IPS-20b (cell line): ENCODE data around the gene TC2N.

Source experiments
- H3K27ac ChIP-seq: one replicate; pipeline ENCODE4 v1.5.1; 2013; ENCODE audit warnings: low read length
- H3K27me3 ChIP-seq: 2 replicates; pipeline ENCODE4 v1.6.1; 2013; ENCODE audit warnings: mild to moderate bottlenecking, low read length, inconsistent platforms; ENCODE audit not compliant: insufficient read depth
- H3K36me3 ChIP-seq: 2 replicates; pipeline ENCODE4 v1.6.1; 2013; ENCODE audit warnings: low read depth, mild to moderate bottlenecking, inconsistent platforms, low read length, moderate library complexity; ENCODE audit not compliant: insufficient read depth
- H3K4me1 ChIP-seq: 2 replicates; pipeline ENCODE4 v1.6.1; 2013; ENCODE audit warnings: mild to moderate bottlenecking, control low read depth, inconsistent platforms, low read length, moderate library complexity; ENCODE audit not compliant: insufficient read depth
- H3K4me3 ChIP-seq: 2 replicates; pipeline ENCODE4 v1.5.1; 2013; ENCODE audit warnings: mild to moderate bottlenecking, low read length, inconsistent platforms
- H3K9ac ChIP-seq: 2 replicates; pipeline ENCODE4 v1.6.1; 2013; ENCODE audit warnings: low read depth, mild to moderate bottlenecking, inconsistent platforms, low read length, moderate library complexity
- H3K9me3 ChIP-seq: 2 replicates; pipeline ENCODE4 v1.6.1; 2013; ENCODE audit warnings: mild to moderate bottlenecking, low read depth, low read length, inconsistent platforms; ENCODE audit not compliant: insufficient read depth

Gene TC2N

DNA sequence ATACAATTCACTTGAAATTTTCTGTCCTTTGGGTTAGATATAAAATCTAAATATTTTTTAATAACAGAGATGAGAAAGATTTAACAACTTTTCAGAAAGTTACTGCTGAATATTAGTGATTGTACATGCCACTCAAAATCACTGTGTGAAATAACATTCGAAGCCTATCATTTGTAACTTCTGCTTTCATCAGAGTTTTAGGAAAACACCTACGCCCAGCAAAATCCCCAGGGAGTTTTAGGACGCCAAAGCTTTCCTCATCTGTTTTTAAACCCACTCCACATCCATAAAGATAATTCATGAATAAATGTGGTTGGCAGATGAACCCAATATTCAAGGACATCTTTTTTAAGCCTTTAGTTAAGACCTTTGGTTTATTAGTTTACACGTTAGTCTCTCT, 23.9 kb downstream of the TC2N start:
- Histone ChIP-seq H3K4me1 (no peaks in the 10 kb centered on the region), H3K9me3 (no peaks in the 10 kb centered on the region), H3K9ac (no peak overlapping the region), H3K4me3 (no peak overlapping the region), H3K27me3 (no peaks in the 10 kb centered on the region), H3K36me3 (no peaks in the 10 kb centered on the region), H3K27ac (no peak overlapping the region)

DNA sequence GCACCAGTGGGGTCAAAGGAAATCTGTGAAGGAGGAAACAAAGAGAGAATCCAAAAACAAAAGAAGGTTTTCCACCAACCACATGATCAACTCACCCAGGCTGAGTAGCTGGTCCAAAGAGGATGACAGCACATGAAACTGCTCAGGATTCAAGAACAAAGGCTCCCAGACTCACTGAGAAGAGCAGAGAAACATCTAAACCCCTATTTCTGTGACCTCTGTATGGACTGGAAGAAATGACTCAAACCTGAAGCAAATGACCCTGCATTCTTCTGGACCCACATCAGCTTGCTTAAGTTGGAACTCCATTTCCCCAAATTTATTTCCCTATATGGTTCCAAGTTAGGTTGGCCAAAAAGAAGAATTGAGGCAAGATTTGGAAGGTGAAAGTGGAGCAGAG, 26.3 kb downstream of the TC2N start:
- H3K27ac ChIP-seq = no peak overlapping the region
- H3K36me3 ChIP-seq = no peaks in the 10 kb centered on the region
- H3K4me3 ChIP-seq = no peak overlapping the region
- H3K4me1 ChIP-seq = peaks cover 3% of the 10 kb centered on the region; the same call in 1 of the 2 replicates
- no peaks in the 10 kb centered on the region for H3K9me3 ChIP-seq
- H3K9ac ChIP-seq = no peak overlapping the region
- H3K27me3 ChIP-seq = peaks cover 15% of the 10 kb centered on the region; the same call in 1 of the 2 replicates

DNA sequence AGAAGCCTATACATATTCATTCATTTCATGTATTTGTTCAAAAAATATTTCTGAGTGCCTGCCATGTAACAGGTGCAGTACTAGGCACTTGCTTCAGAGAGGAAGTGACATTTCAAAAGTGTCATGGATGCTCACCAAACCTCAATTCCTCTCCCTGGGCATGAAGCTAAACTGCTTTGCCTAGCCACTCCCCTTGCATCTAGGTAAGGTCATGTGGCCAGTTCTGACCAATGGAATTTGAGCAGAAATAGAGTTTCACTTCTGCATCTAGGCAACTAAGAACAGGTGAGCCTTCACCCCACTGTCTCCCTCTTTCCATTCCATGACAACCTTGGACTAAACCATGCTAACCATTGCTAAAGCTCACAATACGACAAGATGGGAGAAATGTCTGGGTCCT, 27.6 kb downstream of the TC2N start:
- Histone ChIP-seq H3K4me3 (no peak overlapping the region), H3K36me3 (no peaks in the 10 kb centered on the region), H3K9ac (no peak overlapping the region), H3K4me1 (peaks cover 4% of the 10 kb centered on the region; the same call in 1 of the 2 replicates), H3K27ac (no peak overlapping the region), H3K27me3 (peaks cover 28% of the 10 kb centered on the region), H3K9me3 (no peaks in the 10 kb centered on the region)

DNA sequence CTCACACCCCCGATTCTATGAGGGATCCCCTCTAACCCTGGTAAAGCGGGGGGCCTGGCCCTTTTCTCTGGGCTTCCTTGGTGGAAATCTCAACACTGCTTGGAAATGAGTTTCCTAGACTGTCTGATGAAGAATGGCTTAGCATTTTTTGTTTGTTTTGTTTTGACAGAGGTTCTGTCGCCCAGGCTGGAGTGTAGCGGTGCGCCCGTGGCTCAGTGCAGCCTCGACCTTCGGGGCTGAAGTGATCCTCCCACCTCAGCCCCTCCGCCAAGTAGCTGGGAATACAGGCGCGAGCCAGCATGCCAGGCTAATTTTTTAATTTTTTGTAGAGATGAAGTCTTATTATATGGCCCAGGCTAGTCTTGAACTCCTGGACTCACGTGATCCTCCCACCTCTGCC, 30.3 kb downstream of the TC2N start:
- peaks cover 37% of the 10 kb centered on the region for H3K27me3 ChIP-seq
- H3K9me3 ChIP-seq = no peaks in the 10 kb centered on the region
- peak overlapping the region; percentile 68 for H3K4me3 ChIP-seq
- H3K4me1 ChIP-seq = peaks cover 10% of the 10 kb centered on the region; the same call in 1 of the 2 replicates
- H3K27ac ChIP-seq = no peak overlapping the region
- peak overlapping the region; percentile 57; the same call in 1 of the 2 replicates for H3K9ac ChIP-seq
- no peaks in the 10 kb centered on the region for H3K36me3 ChIP-seq

DNA sequence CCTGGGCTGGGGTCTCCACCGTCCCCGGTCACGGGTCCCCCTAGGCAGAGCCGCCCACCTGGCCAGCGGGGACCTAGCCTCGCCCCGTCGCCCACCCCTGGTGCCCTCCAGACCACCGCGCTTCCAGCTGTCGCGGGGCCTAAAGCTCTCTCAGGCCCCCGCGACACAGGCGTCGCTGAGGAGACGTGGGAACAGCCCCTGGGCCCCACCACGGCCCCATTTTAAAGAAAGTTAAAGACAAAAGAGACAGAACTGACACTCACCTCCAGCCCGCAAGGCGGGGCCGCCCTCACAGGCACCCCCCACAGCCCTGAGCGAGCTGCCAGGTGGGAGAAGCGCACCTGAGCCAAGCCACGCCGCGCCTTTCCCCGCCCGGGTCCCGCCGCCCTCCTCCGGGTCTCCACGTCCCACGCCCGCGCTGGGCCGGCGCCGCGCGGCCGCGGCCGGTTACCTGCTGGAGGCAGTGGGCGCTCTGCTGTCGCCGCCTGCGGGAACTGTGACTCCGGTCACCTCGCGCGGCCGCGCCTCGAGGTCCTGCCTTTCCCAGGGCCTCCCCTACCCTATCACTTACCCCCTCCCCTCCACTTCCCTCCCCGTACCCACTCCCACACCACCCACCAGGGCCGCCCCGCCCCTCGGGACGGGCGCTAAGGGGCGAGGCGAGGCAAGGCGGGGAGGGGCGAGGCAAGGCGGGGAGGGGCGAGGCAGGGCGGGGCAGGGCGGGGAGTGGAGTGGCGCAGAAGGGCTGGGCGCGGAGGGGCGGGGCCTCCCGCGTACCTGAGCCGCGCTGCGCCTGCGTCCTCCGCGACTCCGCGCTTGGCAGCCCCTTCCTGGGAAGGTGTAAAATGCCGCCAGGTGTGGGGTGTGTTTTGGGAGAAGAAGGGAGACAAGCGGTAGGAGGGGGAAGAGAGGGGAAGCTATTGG, 31.2 kb downstream of the TC2N start:
- Histone ChIP-seq H3K27me3 (peaks cover 37% of the 10 kb centered on the region), H3K27ac (no peak overlapping the region), H3K9ac (peak overlapping the region; percentile 61; the same call in 1 of the 2 replicates), H3K9me3 (no peaks in the 10 kb centered on the region), H3K4me3 (peak overlapping the region; percentile 68), H3K36me3 (no peaks in the 10 kb centered on the region), H3K4me1 (peaks cover 15% of the 10 kb centered on the region; the same call in 1 of the 2 replicates)

DNA sequence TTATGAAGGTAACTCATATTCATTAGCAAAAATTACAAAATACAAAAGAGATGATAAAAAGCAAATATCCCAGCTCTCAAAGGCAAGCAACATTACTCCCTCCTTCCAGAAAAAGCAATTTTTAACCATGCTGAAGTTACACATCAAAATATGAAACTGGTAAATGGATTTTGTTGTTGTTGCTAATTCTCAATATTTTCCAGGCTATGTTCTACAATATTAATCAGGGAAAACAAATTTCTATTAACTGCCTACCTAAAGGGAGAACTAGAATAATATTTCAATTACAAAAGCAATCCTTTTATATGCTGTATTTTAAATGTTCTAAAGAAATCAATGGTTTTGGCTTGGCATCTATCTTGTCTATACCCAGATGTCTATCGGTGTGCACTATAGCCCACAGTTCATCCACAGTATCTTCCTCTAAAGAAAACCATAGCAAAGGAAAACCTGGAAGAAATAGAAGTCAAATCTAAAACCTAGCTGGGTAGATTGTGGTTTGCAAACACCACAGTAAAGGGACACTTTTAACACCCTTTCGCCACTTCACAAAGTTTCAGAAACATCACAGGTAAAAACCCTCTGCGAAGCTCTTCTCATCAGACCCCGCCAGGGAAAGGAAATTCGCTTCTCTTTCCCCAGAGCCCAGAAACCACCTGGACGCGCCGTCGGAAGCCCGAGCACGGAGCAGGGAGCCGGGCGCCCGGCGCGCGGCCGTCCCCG, 32.0 kb downstream of the TC2N start:
- Histone ChIP-seq H3K36me3 (no peaks in the 10 kb centered on the region), H3K9me3 (no peaks in the 10 kb centered on the region), H3K4me3 (peak overlapping the region; percentile 68), H3K9ac (peak overlapping the region; percentile 61; the same call in 1 of the 2 replicates), H3K27me3 (peaks cover 37% of the 10 kb centered on the region), H3K4me1 (peaks cover 23% of the 10 kb centered on the region; the same call in 1 of the 2 replicates), H3K27ac (no peak overlapping the region)

DNA sequence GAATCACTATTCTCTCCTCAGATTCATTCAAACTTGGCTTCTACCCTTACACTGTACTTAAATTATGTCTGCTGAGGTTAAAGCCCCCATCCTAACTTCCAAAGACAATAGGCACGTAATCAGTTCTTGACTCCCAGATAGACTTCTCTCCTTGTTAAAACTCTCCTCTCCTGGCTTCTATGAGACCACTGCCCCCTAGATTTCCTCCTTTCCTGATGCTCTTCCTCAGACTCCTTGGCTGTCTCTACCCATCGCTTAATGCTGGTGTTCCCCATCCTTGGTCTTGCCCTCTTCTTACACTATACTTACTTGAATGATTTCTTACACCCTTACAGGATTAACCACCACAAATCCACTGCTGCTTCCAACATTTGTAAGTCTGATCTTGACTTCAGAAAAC, 32.8 kb downstream of the TC2N start:
- peaks cover 29% of the 10 kb centered on the region; the same call in 1 of the 2 replicates for H3K4me1 ChIP-seq
- no peak overlapping the region for H3K27ac ChIP-seq
- H3K4me3 ChIP-seq = 0 out of 2 replicates have a peak overlapping the region, but pooled peaks have one; percentile 68
- H3K9me3 ChIP-seq = no peaks in the 10 kb centered on the region
- H3K27me3 ChIP-seq = peaks cover 37% of the 10 kb centered on the region
- no peaks in the 10 kb centered on the region for H3K36me3 ChIP-seq
- no peak overlapping the region for H3K9ac ChIP-seq

DNA sequence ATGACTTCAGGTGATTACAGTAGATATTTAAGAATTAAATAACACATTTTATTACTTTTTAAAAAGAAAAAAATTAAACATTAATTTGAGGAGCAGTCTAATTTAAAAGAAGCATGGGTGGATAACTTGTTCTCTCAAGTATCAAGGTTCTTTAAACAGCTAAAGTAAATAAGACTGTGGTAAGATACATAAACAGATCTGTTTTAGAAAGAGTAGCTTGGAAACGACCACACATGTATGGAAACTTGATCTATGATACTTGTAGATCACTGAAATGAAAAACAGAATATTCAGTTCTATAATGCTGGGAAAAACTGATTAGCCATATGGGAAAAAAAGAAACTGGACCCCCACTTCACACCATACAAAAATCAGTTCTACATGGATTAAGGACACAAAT, 36.0 kb downstream of the TC2N start:
- peaks cover 22% of the 10 kb centered on the region for H3K27me3 ChIP-seq
- H3K27ac ChIP-seq = no peak overlapping the region
- H3K36me3 ChIP-seq = no peaks in the 10 kb centered on the region
- H3K4me1 ChIP-seq = peaks cover 38% of the 10 kb centered on the region; the same call in 1 of the 2 replicates
- peak overlapping the region; percentile 53 for H3K4me3 ChIP-seq
- H3K9me3 ChIP-seq = no peaks in the 10 kb centered on the region
- H3K9ac ChIP-seq = peak overlapping the region; percentile 29; the same call in 1 of the 2 replicates

DNA sequence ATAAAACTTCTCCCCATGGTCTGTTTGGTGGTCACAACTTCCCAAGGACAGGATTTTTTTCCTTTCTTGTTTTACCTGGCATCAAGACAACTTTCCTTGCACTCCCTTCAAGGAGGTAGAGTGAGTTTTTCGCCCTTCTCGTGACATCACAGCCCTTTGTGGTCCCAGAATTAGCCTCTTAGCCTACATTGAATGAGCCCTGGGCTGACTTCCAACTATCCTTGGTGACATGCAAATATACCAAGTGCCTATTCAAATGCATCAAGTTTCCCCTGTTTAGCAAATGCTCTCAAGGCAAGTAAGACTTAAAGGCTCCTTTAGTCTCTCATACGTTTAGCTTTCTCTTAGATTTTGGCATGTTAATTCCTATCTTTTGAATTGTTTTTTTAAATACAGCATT, 36.6 kb downstream of the TC2N start:
- H3K4me3 ChIP-seq = peak overlapping the region; percentile 53
- H3K36me3 ChIP-seq = no peaks in the 10 kb centered on the region

DNA sequence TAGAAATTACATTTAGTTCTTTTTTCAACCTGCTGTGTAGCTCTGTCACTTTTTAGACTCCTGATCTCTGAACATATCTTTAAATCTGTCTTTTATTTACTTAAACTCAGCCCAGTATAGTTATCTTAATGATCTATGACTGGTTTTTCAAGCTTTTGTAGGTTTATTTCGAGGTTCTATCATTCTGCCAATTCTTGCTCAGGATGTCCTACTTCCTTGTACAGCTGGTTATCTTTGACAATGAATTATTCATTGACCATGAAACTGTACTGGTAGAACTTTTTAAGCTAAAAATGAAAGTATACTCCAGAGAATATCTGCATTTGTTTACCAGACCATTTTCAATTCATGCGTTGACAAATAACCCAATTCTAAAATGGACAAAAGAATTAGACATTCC, 37.8 kb downstream of the TC2N start:
- Histone ChIP-seq H3K27ac (no peak overlapping the region), H3K9me3 (no peaks in the 10 kb centered on the region), H3K36me3 (no peaks in the 10 kb centered on the region), H3K4me3 (no peak overlapping the region), H3K9ac (no peak overlapping the region; the same call in 1 of the 2 replicates), H3K4me1 (peaks cover 36% of the 10 kb centered on the region; the same call in 1 of the 2 replicates), H3K27me3 (peaks cover 7% of the 10 kb centered on the region; the same call in 1 of the 2 replicates)

More for the DNA sequence above, 36.6 kb downstream of the TC2N start:
- peaks cover 38% of the 10 kb centered on the region; the same call in 1 of the 2 replicates for H3K4me1 ChIP-seq
- H3K9me3 ChIP-seq = no peaks in the 10 kb centered on the region
- H3K27ac ChIP-seq = peak overlapping the region; percentile 21
- peak overlapping the region; percentile 29; the same call in 1 of the 2 replicates for H3K9ac ChIP-seq
- peaks cover 19% of the 10 kb centered on the region for H3K27me3 ChIP-seq

DNA sequence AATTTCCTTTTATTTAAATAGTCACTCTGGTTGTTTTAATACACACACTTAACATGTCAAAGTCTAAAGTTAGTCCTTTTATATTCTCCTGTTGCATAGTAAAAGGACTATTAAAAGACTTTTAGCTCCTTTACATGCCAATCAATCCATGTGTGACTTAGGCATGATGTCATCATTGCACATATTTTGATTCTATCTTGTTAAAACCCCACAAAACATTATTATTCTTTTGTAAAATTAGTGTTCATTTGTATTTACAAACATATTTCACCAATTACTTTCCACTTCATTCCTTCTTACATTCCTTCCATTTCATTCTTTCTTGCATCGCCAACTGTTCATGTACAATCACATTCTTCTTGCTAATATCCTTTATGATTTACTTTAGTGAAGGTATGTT, 39.6 kb downstream of the TC2N start:
- H3K36me3 ChIP-seq = no peaks in the 10 kb centered on the region
- H3K4me3 ChIP-seq = no peak overlapping the region
- no peaks in the 10 kb centered on the region for H3K27me3 ChIP-seq
- peaks cover 38% of the 10 kb centered on the region; the same call in 1 of the 2 replicates for H3K4me1 ChIP-seq
- no peaks in the 10 kb centered on the region for H3K9me3 ChIP-seq
- H3K27ac ChIP-seq = no peak overlapping the region
- no peak overlapping the region for H3K9ac ChIP-seq
